Bronchial epithelial cell (primary cell): ENCODE measurements around the gene SART1. TPM values are rescaled to one million over a fixed set of nuclear protein-coding genes. Genes with fewer than 3 reads are reported as not detected.
"Not testable (repeated sequence)": the region's sequence is repeated elsewhere in the genome, so short reads cannot be mapped to it uniquely, and the experiment has no call there.

Experiments used
- DNase-seq: peaks from one replicate; pipeline ENCODE4 v3.0.0-alpha.2; 2010; ENCODE audit warnings: low read depth
- FAIRE-seq: peaks from 2 replicates; lab custom pipeline; 2011; peaks lifted over from hg19 to GRCh38; lab: Jason Lieb, UNC
- H3K27me3 ChIP-seq: 2 replicates; pipeline ENCODE4 v1.5.1; 2011; ENCODE audit warnings: low read length; ENCODE audit not compliant: control insufficient read depth, insufficient read depth
- H3K36me3 ChIP-seq: 2 replicates; pipeline ENCODE4 v1.5.1; 2011; ENCODE audit warnings: low read length; ENCODE audit not compliant: control insufficient read depth, insufficient read depth
- H3K4me3 ChIP-seq: 2 replicates; pipeline ENCODE4 v1.5.1; 2011; ENCODE audit warnings: mild to moderate bottlenecking, low read depth, low read length, control low read depth
- total RNA-seq: library from RNA; depleted of rRNA; stranded (reverse); fragments of >200 nt; gene quantifications from 2 replicates; pipeline ENCODE4 v1.2.1, GENCODE V29; 2014
- TF ChIP-seq, protein P1 (sequence below): IDR thresholded peaks from 2 replicates; pipeline ENCODE4 v1.5.1; 2011; ENCODE audit warnings: mild to moderate bottlenecking, moderate library complexity, low read length, control low read depth, inconsistent platforms; ENCODE audit not compliant: insufficient read depth, severe bottlenecking

The SART1 gene
- total RNA-seq, 1 donor from 2014 or later: 32.4 TPM

GRCh38 chr11:65946655-65947054 is 14.9 kb upstream of the SART1 start:
- H3K4me3 ChIP-seq: no peak overlapping the region
- TF ChIP-seq, protein P1, sequence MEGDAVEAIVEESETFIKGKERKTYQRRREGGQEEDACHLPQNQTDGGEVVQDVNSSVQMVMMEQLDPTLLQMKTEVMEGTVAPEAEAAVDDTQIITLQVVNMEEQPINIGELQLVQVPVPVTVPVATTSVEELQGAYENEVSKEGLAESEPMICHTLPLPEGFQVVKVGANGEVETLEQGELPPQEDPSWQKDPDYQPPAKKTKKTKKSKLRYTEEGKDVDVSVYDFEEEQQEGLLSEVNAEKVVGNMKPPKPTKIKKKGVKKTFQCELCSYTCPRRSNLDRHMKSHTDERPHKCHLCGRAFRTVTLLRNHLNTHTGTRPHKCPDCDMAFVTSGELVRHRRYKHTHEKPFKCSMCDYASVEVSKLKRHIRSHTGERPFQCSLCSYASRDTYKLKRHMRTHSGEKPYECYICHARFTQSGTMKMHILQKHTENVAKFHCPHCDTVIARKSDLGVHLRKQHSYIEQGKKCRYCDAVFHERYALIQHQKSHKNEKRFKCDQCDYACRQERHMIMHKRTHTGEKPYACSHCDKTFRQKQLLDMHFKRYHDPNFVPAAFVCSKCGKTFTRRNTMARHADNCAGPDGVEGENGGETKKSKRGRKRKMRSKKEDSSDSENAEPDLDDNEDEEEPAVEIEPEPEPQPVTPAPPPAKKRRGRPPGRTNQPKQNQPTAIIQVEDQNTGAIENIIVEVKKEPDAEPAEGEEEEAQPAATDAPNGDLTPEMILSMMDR: no peak

DNA sequence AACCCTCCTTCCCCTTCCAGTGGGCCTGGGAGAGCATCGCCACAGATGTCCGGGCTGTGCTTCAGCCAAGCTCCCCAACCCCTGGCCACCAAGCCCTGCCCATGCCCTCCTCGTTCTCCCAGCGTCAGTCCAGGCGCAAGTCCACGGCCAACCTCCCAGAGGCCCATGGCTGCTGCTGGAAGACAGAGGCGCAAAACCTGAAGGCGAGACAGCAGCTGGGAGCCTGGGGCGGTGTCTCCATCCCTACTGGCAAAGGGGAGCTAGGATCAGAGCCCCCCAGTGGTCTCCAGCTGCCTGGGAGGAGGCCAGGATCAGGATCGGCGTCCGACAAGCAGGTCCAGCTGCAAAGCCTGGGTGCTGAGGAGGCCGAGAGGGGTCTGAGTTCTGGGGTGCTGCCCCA is 14.4 kb upstream of the SART1 start:
- Histone ChIP-seq H3K27me3 (no peaks in the 10 kb centered on the region), H3K4me3 (no peak overlapping the region), H3K36me3 (no peaks in the 10 kb centered on the region)
- TF ChIP-seq, protein P1: no peak
- FAIRE-seq (no peak), DNase-seq (no peak)

More at GRCh38 chr11:65946655-65947054, 14.9 kb upstream of the SART1 start:
- FAIRE-seq (no peak), DNase-seq (no peak)
- H3K36me3 ChIP-seq: no peaks in the 10 kb centered on the region
- H3K27me3 ChIP-seq: no peaks in the 10 kb centered on the region

- Histone ChIP-seq H3K27me3 (no peaks in the 10 kb centered on the region), H3K4me3 (no peak overlapping the region), H3K36me3 (no peaks in the 10 kb centered on the region)
- FAIRE-seq (no peak), DNase-seq (no peak)
- TF ChIP-seq, protein P1: no peak
Measured at GRCh38 chr11:65947603-65948125, 13.9 kb upstream of the SART1 start.

DNA sequence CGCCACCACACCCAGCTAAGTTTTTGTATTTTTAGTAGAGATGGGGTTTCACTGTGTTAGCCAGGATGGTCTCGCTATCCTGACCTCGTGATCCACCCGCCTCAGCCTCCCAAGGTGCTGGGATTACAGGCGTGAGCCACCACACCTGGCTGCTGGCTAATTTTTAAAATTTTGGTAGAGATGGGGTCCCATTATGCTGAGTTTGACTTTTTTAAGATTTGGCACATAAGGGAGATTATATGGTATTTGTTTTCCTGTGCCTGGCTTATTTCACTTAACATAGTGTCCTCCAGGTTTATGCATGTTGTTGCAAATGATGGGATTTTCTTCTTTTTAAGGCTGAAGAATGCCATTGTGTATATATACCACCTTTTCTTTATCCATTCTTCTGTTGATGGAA is 10.8 kb upstream of the SART1 start:
- not testable (repeated sequence) for H3K36me3 ChIP-seq, FAIRE-seq, H3K4me3 ChIP-seq, DNase-seq, H3K27me3 ChIP-seq

DNA sequence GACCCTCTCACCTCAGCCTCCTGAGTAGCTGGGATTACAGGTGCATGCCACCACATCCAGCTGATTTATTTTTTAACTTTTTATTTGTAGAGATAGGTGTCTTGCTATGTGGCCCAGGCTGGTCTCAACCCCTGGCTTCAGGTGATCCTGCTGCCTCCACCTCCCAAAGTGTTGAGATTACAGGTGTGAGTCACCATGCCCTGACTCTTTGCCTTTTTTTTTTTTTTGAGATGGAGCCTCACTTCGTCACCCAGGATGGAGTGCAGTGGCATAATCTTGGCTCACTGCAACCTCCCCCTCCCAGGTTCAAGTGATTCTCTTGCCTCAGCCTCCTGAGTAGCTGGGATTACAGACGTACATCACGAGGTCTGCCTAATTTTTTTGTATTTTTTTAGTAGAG is 9.9 kb upstream of the SART1 start:
- H3K4me3 ChIP-seq, FAIRE-seq, H3K27me3 ChIP-seq, H3K36me3 ChIP-seq: not testable (repeated sequence)
- DNase-seq: peak; percentile 71

GRCh38 chr11:65952052-65952521 is 9.4 kb upstream of the SART1 start:
- no peak overlapping the region for H3K4me3 ChIP-seq
- H3K27me3 ChIP-seq: no peaks in the 10 kb centered on the region
- FAIRE-seq: peak; percentile 75
- TF ChIP-seq, protein P1: no peak
- DNase-seq: peak; percentile 58
- H3K36me3 ChIP-seq: no peaks in the 10 kb centered on the region

DNA sequence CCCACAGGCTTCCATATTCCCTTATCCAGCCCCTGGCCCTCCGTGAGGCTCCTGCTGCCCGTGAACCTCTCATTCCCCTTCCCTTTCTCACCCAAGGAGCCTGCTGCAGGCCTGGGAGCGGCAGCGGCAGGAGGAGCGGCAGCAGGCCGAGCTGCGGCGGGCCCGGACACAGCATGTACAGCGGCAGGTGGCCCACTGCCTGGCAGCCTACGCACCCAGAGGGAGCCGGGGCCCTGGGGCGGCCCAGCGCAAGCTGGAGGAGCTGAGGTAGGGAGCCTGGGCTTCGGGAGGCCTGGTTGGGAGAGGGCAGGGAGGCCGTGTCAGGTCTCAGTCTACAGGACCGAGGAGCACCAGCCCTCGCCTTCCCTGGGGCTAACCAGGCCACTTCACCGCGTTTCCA is 8.1 kb upstream of the SART1 start:
- Histone ChIP-seq H3K27me3 (no peaks in the 10 kb centered on the region), H3K36me3 (no peaks in the 10 kb centered on the region), H3K4me3 (no peak overlapping the region)
- FAIRE-seq (no peak), DNase-seq (no peak)
- TF ChIP-seq, protein P1: no peak
